Mammary epithelial cell (primary cell): Measurements from ENCODE around the gene DNAJA3.

Experiments used
- CTCF ChIP-seq, 2 donors: IDR thresholded peaks in 1 of 2; conservative IDR thresholded peaks in 1 of 2; 2 replicates each; pipeline ENCODE4 v1.5.1; 2011 to 2012; ENCODE audit warnings: inconsistent platforms in 2 of 2, low read length in 2 of 2, mild to moderate bottlenecking in 2 of 2, control low read depth in 1 of 2, low read depth in 1 of 2; ENCODE audit not compliant: insufficient read depth in 1 of 2; ENCODE audit errors: extremely low read depth in 1 of 2
- EZH2 ChIP-seq: IDR thresholded peaks from 2 replicates; pipeline ENCODE4 v1.6.1; 2012; ENCODE audit warnings: low read length, inconsistent platforms, borderline replicate concordance

GRCh38 chr16:4455081-4455480, 29.4 kb downstream of the DNAJA3 start:
- TF ChIP-seq CTCF (conservative IDR thresholded peaks at IDR 0.05 in 1 of 2, IDR thresholded peaks at IDR 0.05 in 1 of 2; ENCODE audit: extremely low read depth in 1 of 2, insufficient read depth in 1 of 2, low read depth in 1 of 2, low read length in 2 of 2) (no peak), EZH2 (no peak)
